ENCODE measurements around the gene LMTK2.

- TF ChIP-seq CTCF (IDR thresholded peaks at IDR 0.05; ENCODE audit: borderline replicate concordance, extremely low read depth, low read length, poor library complexity, severe bottlenecking) (no peak), EZH2 (IDR thresholded peaks at IDR 0.05; ENCODE audit: borderline replicate concordance, low read depth, low read length, severe bottlenecking) (no peak)
Measured at GRCh38 chr7:98193474-98194180, 87.0 kb downstream of the LMTK2 start.
